GM23338 (cell line): ENCODE results near the gene NOXA1. TPM values are rescaled to one million over a fixed set of nuclear protein-coding genes. Genes with fewer than 3 reads are reported as not detected.

Experiments used
- ATAC-seq: fragments of 200-7000 bp; cut with Tn5 transposase; 3 replicates; pipeline ENCODE4 v1.9.1; 2020
- DNase-seq: peaks from one replicate; pipeline ENCODE4 v3.0.0-alpha.2; 2015; ENCODE audit warnings: low spot score
- H2AFZ ChIP-seq: fragments of 200-600 bp; sonication (generic); 2 replicates; pipeline ENCODE4 v1.8.0; 2016; ENCODE audit warnings: antibody characterized with exemption, mild to moderate bottlenecking, moderate library complexity
- H3F3A ChIP-seq: fragments of 200-600 bp; sonication (generic); replicated peaks from 2 replicates; pipeline ENCODE4 v1.8.0; 2017; ENCODE audit warnings: antibody characterized with exemption, mixed run types, low read depth
- H3K27ac ChIP-seq: fragments of 200-600 bp; sonication (generic); 2 replicates; pipeline ENCODE4 v1.6.1; 2016; ENCODE audit warnings: low read depth
- H3K27me3 ChIP-seq: fragments of 200-600 bp; sonication (generic); 2 replicates; pipeline ENCODE4 v1.8.0; 2016; ENCODE audit warnings: mild to moderate bottlenecking, mixed run types, moderate library complexity; ENCODE audit not compliant: insufficient read depth
- H3K36me3 ChIP-seq: fragments of 200-600 bp; sonication (generic); 2 replicates; pipeline ENCODE4 v1.8.0; 2016; ENCODE audit warnings: mild to moderate bottlenecking; ENCODE audit not compliant: insufficient read depth
- H3K4me1 ChIP-seq: fragments of 200-600 bp; sonication (generic); 2 replicates; pipeline ENCODE4 v1.8.0; 2016; ENCODE audit warnings: mild to moderate bottlenecking, moderate library complexity; ENCODE audit not compliant: insufficient read depth
- H3K4me2 ChIP-seq: fragments of 200-600 bp; sonication (generic); 2 replicates; pipeline ENCODE4 v1.7.1; 2017; ENCODE audit warnings: mixed run types
- H3K4me3 ChIP-seq: fragments of 200-600 bp; sonication (generic); 2 replicates; pipeline ENCODE4 v1.6.1; 2016; ENCODE audit warnings: mixed run types
- H3K79me2 ChIP-seq: fragments of 200-600 bp; sonication (generic); replicated peaks from 2 replicates; pipeline ENCODE4 v1.8.0; 2017; ENCODE audit warnings: mild to moderate bottlenecking; ENCODE audit not compliant: insufficient read depth
- H3K9me2 ChIP-seq: fragments of 200-600 bp; sonication (generic); 2 replicates; pipeline ENCODE4 v1.8.0; 2017; ENCODE audit not compliant: insufficient read depth
- H4K20me1 ChIP-seq: fragments of 200-600 bp; sonication (generic); replicated peaks from 2 replicates; pipeline ENCODE4 v1.8.0; 2017; ENCODE audit warnings: mild to moderate bottlenecking; ENCODE audit not compliant: insufficient read depth
- H3K27ac Mint-ChIP-seq: 2 replicates; pipeline ENCODE4 v1.8.0; 2020; ENCODE audit warnings: inconsistent platforms, mild to moderate bottlenecking, moderate library complexity, mixed read lengths
- H3K27me3 Mint-ChIP-seq: 3 replicates; pipeline ENCODE4 v1.8.0; 2022; ENCODE audit warnings: low read depth, mild to moderate bottlenecking, moderate library complexity, mixed read lengths, inconsistent platforms; ENCODE audit not compliant: insufficient read depth, poor library complexity
- H3K36me3 Mint-ChIP-seq: 3 replicates; pipeline ENCODE4 v1.8.0; 2021; ENCODE audit warnings: low read depth, mild to moderate bottlenecking, inconsistent platforms, moderate library complexity, mixed read lengths
- H3K4me1 Mint-ChIP-seq: 3 replicates; pipeline ENCODE4 v1.8.0; 2020; ENCODE audit warnings: mild to moderate bottlenecking, inconsistent platforms, mixed read lengths
- H3K4me3 Mint-ChIP-seq: 3 replicates; pipeline ENCODE4 v1.8.0; 2021; ENCODE audit warnings: moderate library complexity, mild to moderate bottlenecking, inconsistent platforms, mixed read lengths
- H3K9me3 Mint-ChIP-seq: 3 replicates; pipeline ENCODE4 v1.8.0; 2020; ENCODE audit warnings: moderate library complexity, mild to moderate bottlenecking, inconsistent platforms, mixed read lengths
- EZH2 ChIP-seq: fragments of 200-600 bp; sonication (generic); IDR thresholded peaks from one replicate; pipeline ENCODE4 v1.8.0; 2017; ENCODE audit warnings: antibody characterized with exemption, mild to moderate bottlenecking, low read depth; ENCODE audit not compliant: unreplicated experiment
- POLR2AphosphoS5 ChIP-seq: IDR thresholded peaks from 2 replicates; pipeline ENCODE4 v1.6.1; 2016; ENCODE audit warnings: antibody characterized with exemption, low read depth
- ZNF114 ChIP-seq: fragments of 250-450 bp; sonication (Bioruptor Pico); IDR thresholded peaks from 2 replicates; pipeline ENCODE4 v1.5.0; 2020; ENCODE audit warnings: mild to moderate bottlenecking, moderate library complexity
- ZNF331 ChIP-seq: fragments of 250-450 bp; sonication (Bioruptor Pico); IDR thresholded peaks from 2 replicates; pipeline ENCODE4 v1.5.0; 2020; ENCODE audit warnings: low read depth, mild to moderate bottlenecking, moderate library complexity
- ZNF462 ChIP-seq: fragments of 250-450 bp; sonication (Bioruptor Pico); IDR thresholded peaks from 2 replicates; pipeline ENCODE4 v1.5.0; 2020; ENCODE audit warnings: mild to moderate bottlenecking, moderate library complexity
- polyA plus RNA-seq: library from polyadenylated mRNA; unstranded; fragments of >200 nt; fragmentation: Nextera tagmentation; extraction: Ambion mirVana; gene quantifications from 2 replicates; pipeline ENCODE4 v1.2.1, GENCODE V29; 2016
- total RNA-seq: library from RNA; depleted of rRNA; stranded (reverse); fragments of >200 nt; shearing (Covaris generic); gene quantifications from 2 replicates; pipeline ENCODE4 v1.2.3, GENCODE V29; 2014

The NOXA1 gene
- total and polyA plus RNA-seq, 2 experiments from 2014 or later: 0.59 to 0.68 TPM

- TF ChIP-seq ZNF462 (CRISPR knock-in tag) (no peak), ZNF331 (CRISPR knock-in tag) (no peak), POLR2AphosphoS5 (no peak)
Observed at GRCh38 chr9:137428311-137428630, 5.1 kb downstream of the NOXA1 start (continued).

- Mint-ChIP-seq H3K4me1 (no peaks in the 10 kb centered on the region), H3K27me3 (peaks cover 7% of the 10 kb centered on the region), H3K9me3 (no peaks in the 10 kb centered on the region), H3K4me3 (no peak overlapping the region), H3K27ac (no peak overlapping the region), H3K36me3 (no peaks in the 10 kb centered on the region)
- ATAC-seq (no peak), DNase-seq (no peak)
- Histone ChIP-seq H3K79me2 (no peaks in the 10 kb centered on the region), H2AFZ (no peak overlapping the region), H3K4me3 (no peak overlapping the region), H3K27ac (no peak overlapping the region), H3K27me3 (peaks cover 6% of the 10 kb centered on the region), H3K4me2 (no peak overlapping the region), H3K4me1 (no peaks in the 10 kb centered on the region), H3F3A (no peaks in the 10 kb centered on the region; the same call in 1 of the 2 replicates), H3K36me3 (no peaks in the 10 kb centered on the region), H3K9me2 (no peaks in the 10 kb centered on the region), H4K20me1 (no peaks in the 10 kb centered on the region)
- TF ChIP-seq POLR2AphosphoS5: no peak
- TF ChIP-seq ZNF114 (CRISPR knock-in tag): no peak
- no peak for TF ChIP-seq EZH2
- no peak for TF ChIP-seq ZNF331 (CRISPR knock-in tag)
- TF ChIP-seq ZNF462 (CRISPR knock-in tag): no peak
Observed at GRCh38 chr9:137428841-137429545, 5.8 kb downstream of the NOXA1 start.
